K562 (cell line): Measurements from ENCODE around the gene HOXC5. TPM values are rescaled to one million over a fixed set of nuclear protein-coding genes. Genes with fewer than 3 reads are reported as not detected.

Experiments
- ATAC-seq: fragments of 200-7000 bp; cut with Tn5 transposase; 3 replicates; pipeline ENCODE4 v1.9.1; 2020; ENCODE audit warnings: moderate library complexity
- BruUV-seq: library from RNA; stranded (reverse); fragments of 400-500 nt; replicated peaks from 2 replicates; lab custom pipeline; 2021; lab: Mats Ljungman, UMichigan
- CTCF ChIA-PET: fragments of 300-600 bp; formaldehyde crosslinking; extraction: SDS; loops from one replicate; lab custom pipeline; 2021; ENCODE audit warnings: low intra/inter-chr PET ratio; lab: Yijun Ruan, JAX
- POLR2A ChIA-PET: fragments of 300-600, 350-650 bp; sonication (Branson Sonifier 250); formaldehyde crosslinking; extraction: SDS; loops from one replicate; lab custom pipeline; 2021; ENCODE audit warnings: antibody characterized with exemption, inconsistent platforms; lab: Yijun Ruan, JAX
- DNase-seq, 4 experiments: peaks; one replicate each; pipeline versions ENCODE4 v3.0.0 to v3.0.0-alpha.2; 2011 to 2018; ENCODE audit warnings: low spot score in 3 of 4, mixed read lengths in 3 of 4; ENCODE audit errors: extremely low read depth in 1 of 4
- FAIRE-seq: peaks from 2 replicates; lab custom pipeline; 2011; peaks lifted over from hg19 to GRCh38; lab: Jason Lieb, UNC
- H2AFZ ChIP-seq: 2 replicates; pipeline ENCODE4 v1.6.0; 2011; ENCODE audit warnings: low read depth, low read length, control low read depth, inconsistent platforms
- H3K27ac ChIP-seq: fragments of 200-600 bp; 3 replicates; pipeline ENCODE4 v1.8.0; 2011; ENCODE audit warnings: low read depth, mild to moderate bottlenecking, control low read depth, inconsistent platforms, low read length, moderate library complexity, mixed read lengths; ENCODE audit errors: extremely low read depth
- H3K27me3 ChIP-seq, 2 experiments: fragments of 300-600 bp in 1 of 2; 2 replicates in 1 of 2; 3 replicates in 1 of 2; pipeline versions ENCODE4 v1.6.0 to v1.8.0; 2011; ENCODE audit warnings: inconsistent platforms in 2 of 2, low read length in 2 of 2, mild to moderate bottlenecking in 1 of 2, mixed read lengths in 1 of 2, moderate library complexity in 1 of 2; ENCODE audit not compliant: control insufficient read depth in 2 of 2, insufficient read depth in 2 of 2
- H3K36me3 ChIP-seq: fragments of 300-600 bp; 3 replicates; pipeline ENCODE4 v1.8.0; 2011; ENCODE audit warnings: mild to moderate bottlenecking, low read length, inconsistent platforms; ENCODE audit not compliant: control insufficient read depth, insufficient read depth
- H3K4me1 ChIP-seq, 2 experiments: fragments of 200-600 bp in 1 of 2; replicated peaks in 1 of 2; 2 replicates in 1 of 2; 3 replicates in 1 of 2; pipeline versions ENCODE4 v1.5.1 to v1.8.0; 2011; ENCODE audit warnings: inconsistent platforms in 2 of 2, low read length in 2 of 2, mild to moderate bottlenecking in 1 of 2, mixed read lengths in 1 of 2, moderate library complexity in 1 of 2; ENCODE audit not compliant: control insufficient read depth in 2 of 2, insufficient read depth in 2 of 2
- H3K4me2 ChIP-seq: 2 replicates; pipeline ENCODE4 v1.6.1; 2011; ENCODE audit warnings: low read length, control low read depth, inconsistent platforms, mixed read lengths; ENCODE audit not compliant: insufficient read depth
- H3K4me3 ChIP-seq: fragments of 200-600 bp; sonication (generic), shearing (Covaris generic); 2 replicates; pipeline ENCODE4 v1.5.1; 2016; ENCODE audit warnings: control low read depth, inconsistent platforms
- H3K79me2 ChIP-seq: fragments of 200-600 bp; 3 replicates; pipeline ENCODE4 v1.8.0; 2011; ENCODE audit warnings: low read length, inconsistent platforms; ENCODE audit not compliant: control insufficient read depth, insufficient read depth
- H3K9ac ChIP-seq, 2 experiments: 2 replicates each; pipeline versions ENCODE4 v1.6.0 to v1.6.1; 2011; ENCODE audit warnings: low read depth in 2 of 2, low read length in 2 of 2, control low read depth in 1 of 2, inconsistent platforms in 1 of 2, mild to moderate bottlenecking in 1 of 2, mixed read lengths in 1 of 2; ENCODE audit not compliant: insufficient read depth in 1 of 2
- H3K9me1 ChIP-seq: one replicate; pipeline ENCODE4 v1.6.0; 2011; ENCODE audit warnings: inconsistent platforms, mild to moderate bottlenecking, low read length, moderate library complexity; ENCODE audit not compliant: control insufficient read depth, insufficient read depth
- H3K9me3 ChIP-seq: replicated peaks from 2 replicates; pipeline ENCODE4 v1.5.1; 2011; ENCODE audit warnings: low read depth, low read length, inconsistent platforms; ENCODE audit not compliant: control insufficient read depth, insufficient read depth
- H4K20me1 ChIP-seq: replicated peaks from 2 replicates; pipeline ENCODE4 v1.6.1; 2011; ENCODE audit warnings: low read length, inconsistent platforms, mixed read lengths; ENCODE audit not compliant: control insufficient read depth, insufficient read depth
- ARNT ChIP-seq, 2 experiments: fragments of 450-650 bp; IDR thresholded peaks; 2 replicates each; pipeline ENCODE4 v1.6.1; 2016; ENCODE audit warnings: mild to moderate bottlenecking in 1 of 2
- CREB1 ChIP-seq, 2 experiments: sonication (generic) in 1 of 2; formaldehyde crosslinking in 1 of 2; IDR thresholded peaks; 2 replicates each; pipeline versions ENCODE4 v1.6.1 to v1.8.0; 2012 to 2022; ENCODE audit warnings: inconsistent platforms in 1 of 2, mild to moderate bottlenecking in 1 of 2, missing genetic modification reagents in 1 of 2, moderate library complexity in 1 of 2
- GTF2A2 ChIP-seq: IDR thresholded peaks from 2 replicates; pipeline ENCODE4 v1.6.1; 2016; ENCODE audit warnings: mild to moderate bottlenecking, missing genetic modification characterization, missing compliant biosample characterization
- HLTF ChIP-seq: fragments of 450-650 bp; IDR thresholded peaks from 2 replicates; pipeline ENCODE4 v1.6.1; 2016
- NR2F6 ChIP-seq: fragments of 450-650 bp; formaldehyde crosslinking; IDR thresholded peaks from 2 replicates; pipeline ENCODE4 v1.4.0; 2020; ENCODE audit warnings: mild to moderate bottlenecking
- NR4A1 ChIP-seq, 2 experiments: fragments of 250-450 bp in 1 of 2; fragments of 450-650 bp in 1 of 2; sonication (Bioruptor Pico) in 1 of 2; IDR thresholded peaks; 2 replicates each; pipeline versions ENCODE4 v1.4.0 to v1.6.1; 2016 to 2020; ENCODE audit warnings: mild to moderate bottlenecking in 2 of 2, missing compliant biosample characterization in 1 of 2, missing genetic modification characterization in 1 of 2, moderate library complexity in 1 of 2
- POLR2G ChIP-seq: fragments of 200-400 bp; formaldehyde crosslinking; IDR thresholded peaks from 2 replicates; pipeline ENCODE4 v1.6.1; 2017; ENCODE audit warnings: low read depth, mild to moderate bottlenecking, antibody characterized with exemption, low read length, moderate library complexity
- RHOXF2B ChIP-seq: fragments of 250-450 bp; sonication (Bioruptor Pico); conservative IDR thresholded peaks from 2 replicates; pipeline ENCODE4 v1.5.1; 2021
- RUNX1 ChIP-seq: sonication (generic); IDR thresholded peaks from 2 replicates; pipeline ENCODE4 v1.6.1; 2016; ENCODE audit warnings: antibody characterized with exemption, low read depth
- ZNF609 ChIP-seq: sonication (generic); formaldehyde crosslinking; IDR thresholded peaks from 2 replicates; pipeline ENCODE4 v1.8.1; 2023; ENCODE audit warnings: missing genetic modification reagents, mild to moderate bottlenecking, borderline replicate concordance
- WGBS: fragments of 100-300 bp; shearing (Covaris generic); methylation state at CpG from one replicate; pipeline ENCODE4 v1.1.6; 2016; ENCODE audit warnings: low coverage, mixed read lengths; ENCODE audit not compliant: insufficient coverage; ENCODE audit errors: missing lambda C conversion rate; 5-methylcytosine and 5-hydroxymethylcytosine counted together
- in situ Hi-C: fragments of 300-500 bp; cut with MboI; formaldehyde crosslinking; loops from 4 replicates; pipeline ENCODE4 v1.15.0; 2018; ENCODE audit warnings: inconsistent platforms, mixed read lengths
- intact Hi-C: fragments of 100-400 bp; cut with micrococcal nuclease; formaldehyde crosslinking; loops from 2 replicates; pipeline ENCODE4 v1.14.2; 2022
- polyA plus RNA-seq, 8 experiments: library from polyadenylated mRNA; depleted of rRNA in 4 of 8; stranded (reverse) in 5 of 8; unstranded in 3 of 8; fragments of >200 nt; fragmentation: Nextera tagmentation in 2 of 8; fragmentation: Illumina TruSeq in 1 of 8; extraction: Ambion mirVana in 2 of 8; extraction: Trizol in 1 of 8; gene quantifications; 2 replicates each; pipeline versions ENCODE4 v1.2.1 to v1.2.3, GENCODE V29; 2011 to 2014; ENCODE audit warnings: inconsistent platforms in 1 of 8, missing spikeins in 1 of 8
- total RNA-seq, 7 experiments: library from RNA; depleted of rRNA in 6 of 7; stranded (reverse); fragments of >200 nt in 6 of 7; fragmentation: Illumina TruSeq in 2 of 7; extraction: Trizol in 2 of 7; gene quantifications; 2 replicates each; pipeline versions ENCODE4 v1.2.1 to v1.2.3, GENCODE V29; 2011 to 2021; ENCODE audit warnings: low replicate concordance in 1 of 7

The HOXC5 gene
- total and polyA plus RNA-seq, 9 of the 15 experiments (the other 6 are each of a cell fraction or from before 2014, with no cell fraction given): 0.10 to 0.44 (median 0.18) TPM; not detected in 4

- no peak for TF ChIP-seq GTF2A2 (tag)
- no peak for TF ChIP-seq POLR2G
Measured at GRCh38 chr12:54045401-54045800, 12.6 kb downstream of the HOXC5 start (continued).

GRCh38 chr12:54045868-54046521 is 13.1 kb downstream of the HOXC5 start:
- intact Hi-C loops (no loop called here), in situ Hi-C loops (no loop called here)
- ChIA-PET POLR2A (interaction anchor here (0.6 kb wide), 1 partner anchor 1533 kb away, joined by 3 read pairs; no protein-coding TSS in a partner anchor), CTCF (no interaction called here)
- H3K9me3 ChIP-seq: no peaks in the 10 kb centered on the region
- H3K4me1 ChIP-seq: peaks cover 0 to 11% of the 10 kb centered on the region in 2 experiments; a peak in 1 of 5 replicates
- no TSS peak for BruUV-seq
- ATAC-seq (no peak), DNase-seq (no peak), FAIRE-seq (no peak)
- peaks cover 49 to 53% of the 10 kb centered on the region in 2 experiments for H3K27me3 ChIP-seq
- no peak overlapping the region for H3K9ac ChIP-seq
- H2AFZ ChIP-seq: no peak overlapping the region
- H3K36me3 ChIP-seq: no peaks in the 10 kb centered on the region
- H3K27ac ChIP-seq: no peak overlapping the region
- no peaks in the 10 kb centered on the region for H3K9me1 ChIP-seq
- H3K4me3 ChIP-seq: no peak overlapping the region
- no peak overlapping the region for H3K4me2 ChIP-seq
- 6% methylated on average over 15 of the region's 16 CpGs for WGBS
- no peaks in the 10 kb centered on the region for H3K79me2 ChIP-seq
- H4K20me1 ChIP-seq: 0 out of 2 replicates have a peak, but pooled peaks cover 2% of the 10 kb centered on the region
- no peak for TF ChIP-seq ZNF609 (CRISPR knock-in tag)
- TF ChIP-seq HLTF: no peak
- no peak for TF ChIP-seq CREB1 (IDR thresholded peaks at IDR 0.05)
- no peak for TF ChIP-seq CREB1 (CRISPR knock-in tag; IDR thresholded peaks at IDR 0.05)
- no peak for TF ChIP-seq ARNT (IDR thresholded peaks at IDR 0.05)
- no peak for TF ChIP-seq RUNX1
- no peak for TF ChIP-seq NR4A1 (CRISPR knock-in tag; IDR thresholded peaks at IDR 0.05)
- no peak for TF ChIP-seq NR4A1 (tag; IDR thresholded peaks at IDR 0.05)
- TF ChIP-seq RHOXF2B (CRISPR knock-in tag): no peak
- no peak for TF ChIP-seq NR2F6
